NCI-H226 (cell line): ENCODE data around the gene SEBOX.
A peak's percentile ranks its signal among the peaks of the same experiment; 100 is the strongest.

Source experiments
- DNase-seq: peaks from one replicate; pipeline ENCODE4 v3.0.0-alpha.2; 2015

The SEBOX gene

GRCh38 chr17:28364665-28365363 is at the start of gene SEBOX:
SEBOX (minus strand) TSS chr17:28365199; CDS start chr17:28365151, 48 bp downstream.
- DNase-seq, result no peak

- no peak for DNase-seq
Observed at GRCh38 chr17:28413804-28414203, 48.8 kb upstream of the SEBOX start.

- DNase-seq, result no peak
Observed at GRCh38 chr17:28412099-28412498, 47.1 kb upstream of the SEBOX start.

- DNase-seq, result peak; percentile 45
Observed at GRCh38 chr17:28407974-28408306, 42.9 kb upstream of the SEBOX start.

- peak; percentile 27 for DNase-seq
Observed at GRCh38 chr17:28407130-28407973, 42.4 kb upstream of the SEBOX start.

- no peak for DNase-seq
Observed at GRCh38 chr17:28406473-28406814, 41.4 kb upstream of the SEBOX start.

GRCh38 chr17:28405632-28406472 is 40.9 kb upstream of the SEBOX start, which contains the start of gene SLC46A1:
SLC46A1 (minus strand) TSS chr17:28406212; CDS start chr17:28406114, 98 bp downstream.
- no peak for DNase-seq

- no peak for DNase-seq
Observed at GRCh38 chr17:28404812-28405570, 40.0 kb upstream of the SEBOX start.

GRCh38 chr17:28404461-28404811 is 39.4 kb upstream of the SEBOX start:
- DNase-seq, result no peak

- no peak for DNase-seq
Observed at GRCh38 chr17:28404007-28404406, 39.0 kb upstream of the SEBOX start.

GRCh38 chr17:28402844-28403243 is 37.8 kb upstream of the SEBOX start:
- DNase-seq, result no peak

GRCh38 chr17:28402224-28402630 is 37.2 kb upstream of the SEBOX start:
- no peak for DNase-seq

- no peak for DNase-seq
Observed at GRCh38 chr17:28399808-28400207, 34.8 kb upstream of the SEBOX start.

- peak; percentile 52 for DNase-seq
Observed at GRCh38 chr17:28398280-28398981, 33.4 kb upstream of the SEBOX start.

GRCh38 chr17:28397687-28398279 is 32.8 kb upstream of the SEBOX start:
- no peak for DNase-seq

GRCh38 chr17:28397275-28397674 is 32.3 kb upstream of the SEBOX start:
- DNase-seq, result no peak

- no peak for DNase-seq
Observed at GRCh38 chr17:28396635-28397239, 31.7 kb upstream of the SEBOX start.

GRCh38 chr17:28395968-28396367 is 31.0 kb upstream of the SEBOX start:
- no peak for DNase-seq

- no peak for DNase-seq
Observed at GRCh38 chr17:28395426-28395825, 30.4 kb upstream of the SEBOX start.

GRCh38 chr17:28394337-28395116 is 29.5 kb upstream of the SEBOX start:
- DNase-seq, result peak; percentile 91
